ENCODE data around the gene MAGEA8. TPM values are rescaled to one million over a fixed set of nuclear protein-coding genes. Genes with fewer than 3 reads are reported as not detected.

MAGEA8 gene
- total RNA-seq, 1 experiment from 2014 or later: not detected

DNA sequence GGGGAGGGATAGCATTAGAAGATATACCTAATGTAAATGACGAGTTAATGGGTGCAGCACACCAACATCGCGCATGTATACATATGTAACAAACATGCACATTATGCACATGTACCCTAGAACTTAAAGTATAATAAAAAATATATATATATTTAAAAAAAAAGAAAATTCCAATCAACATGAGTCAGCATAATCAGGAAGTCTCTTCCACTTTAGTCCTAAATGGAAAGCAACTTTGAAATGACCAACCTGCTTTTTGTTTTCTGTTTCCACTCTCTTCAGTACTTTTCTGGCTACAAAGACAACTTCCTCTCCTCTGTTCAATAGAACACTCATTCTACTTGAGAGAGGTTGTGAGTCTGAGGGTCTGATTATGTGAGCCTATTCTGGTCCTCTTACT, 13.5 kb upstream of the MAGEA8 start:
- no peaks in the 10 kb centered on the region for H3K4me1 ChIP-seq
- H3K9me3 ChIP-seq: no peaks in the 10 kb centered on the region
- Mint-ChIP-seq H3K36me3 (ENCODE audit: insufficient read depth, unreplicated experiment) (no peaks in the 10 kb centered on the region), H3K27ac (ENCODE audit: unreplicated experiment) (no peak overlapping the region), H3K9me3 (ENCODE audit: unreplicated experiment) (peaks cover 2% of the 10 kb centered on the region), H3K27me3 (ENCODE audit: insufficient read depth, unreplicated experiment) (peaks cover 6% of the 10 kb centered on the region), H3K4me1 (ENCODE audit: low read depth, unreplicated experiment) (no peaks in the 10 kb centered on the region), H3K4me3 (ENCODE audit: unreplicated experiment) (no peak overlapping the region)
- CTCF ChIA-PET: no interaction called here
- no peak overlapping the region for H3K4me3 ChIP-seq (ENCODE audit: low read depth, low read length)
- no peak for DNase-seq
- no TSS peak for BruUV-seq (replicated peaks)
- intact Hi-C loops (cut with micrococcal nuclease; ENCODE audit: unreplicated experiment): no loop called here
- TF ChIP-seq, protein P1, sequence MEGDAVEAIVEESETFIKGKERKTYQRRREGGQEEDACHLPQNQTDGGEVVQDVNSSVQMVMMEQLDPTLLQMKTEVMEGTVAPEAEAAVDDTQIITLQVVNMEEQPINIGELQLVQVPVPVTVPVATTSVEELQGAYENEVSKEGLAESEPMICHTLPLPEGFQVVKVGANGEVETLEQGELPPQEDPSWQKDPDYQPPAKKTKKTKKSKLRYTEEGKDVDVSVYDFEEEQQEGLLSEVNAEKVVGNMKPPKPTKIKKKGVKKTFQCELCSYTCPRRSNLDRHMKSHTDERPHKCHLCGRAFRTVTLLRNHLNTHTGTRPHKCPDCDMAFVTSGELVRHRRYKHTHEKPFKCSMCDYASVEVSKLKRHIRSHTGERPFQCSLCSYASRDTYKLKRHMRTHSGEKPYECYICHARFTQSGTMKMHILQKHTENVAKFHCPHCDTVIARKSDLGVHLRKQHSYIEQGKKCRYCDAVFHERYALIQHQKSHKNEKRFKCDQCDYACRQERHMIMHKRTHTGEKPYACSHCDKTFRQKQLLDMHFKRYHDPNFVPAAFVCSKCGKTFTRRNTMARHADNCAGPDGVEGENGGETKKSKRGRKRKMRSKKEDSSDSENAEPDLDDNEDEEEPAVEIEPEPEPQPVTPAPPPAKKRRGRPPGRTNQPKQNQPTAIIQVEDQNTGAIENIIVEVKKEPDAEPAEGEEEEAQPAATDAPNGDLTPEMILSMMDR (IDR thresholded peaks at IDR 0.05; ENCODE audit: insufficient read depth in 1 of 2, low read depth in 1 of 2, low read length in 1 of 2, severe bottlenecking in 1 of 2, unreplicated experiment in 1 of 2): no peak
- POLR2A ChIA-PET: no interaction called here
- no peaks in the 10 kb centered on the region for H3K36me3 ChIP-seq (ENCODE audit: control insufficient read depth, insufficient read depth, low read length)
- no peaks in the 10 kb centered on the region for H3K27me3 ChIP-seq (replicated peaks; ENCODE audit: control insufficient read depth, insufficient read depth, low read length)

DNA sequence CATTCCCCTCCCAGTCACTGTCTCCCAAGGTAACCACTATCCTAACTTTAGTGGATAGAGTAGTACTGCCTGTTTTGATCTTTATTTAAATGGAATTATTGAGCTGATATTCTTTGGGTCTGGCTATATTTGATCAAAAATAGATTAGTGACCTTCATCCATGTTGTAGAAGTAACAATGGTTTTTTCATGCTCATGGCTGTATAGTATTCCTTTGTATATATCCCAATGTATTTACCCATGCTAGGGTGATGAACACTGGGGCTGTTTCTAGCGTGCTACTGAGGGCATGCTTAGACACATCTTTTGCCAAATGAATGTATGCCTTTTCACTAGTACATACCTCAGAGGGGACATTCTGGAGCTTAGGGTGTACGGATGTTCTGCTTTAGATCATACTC, 10.1 kb upstream of the MAGEA8 start:
- intact Hi-C loops (cut with micrococcal nuclease; ENCODE audit: unreplicated experiment): no loop called here
- no peaks in the 10 kb centered on the region for H3K4me1 ChIP-seq
- no peaks in the 10 kb centered on the region for H3K36me3 ChIP-seq (ENCODE audit: control insufficient read depth, insufficient read depth, low read length)
- H3K4me1 Mint-ChIP-seq (ENCODE audit: low read depth, unreplicated experiment): no peaks in the 10 kb centered on the region
- no peak for DNase-seq
- no peak overlapping the region for H3K27ac Mint-ChIP-seq (ENCODE audit: unreplicated experiment)
- BruUV-seq (replicated peaks): no TSS peak
- TF ChIP-seq, protein P1 (IDR thresholded peaks at IDR 0.05; ENCODE audit: insufficient read depth in 1 of 2, low read depth in 1 of 2, low read length in 1 of 2, severe bottlenecking in 1 of 2, unreplicated experiment in 1 of 2): no peak
- H3K27me3 Mint-ChIP-seq (ENCODE audit: insufficient read depth, unreplicated experiment): peaks cover 16% of the 10 kb centered on the region
- no peaks in the 10 kb centered on the region for H3K36me3 Mint-ChIP-seq (ENCODE audit: insufficient read depth, unreplicated experiment)
- CTCF ChIA-PET: interaction anchor here (1.1 kb wide), 1 partner anchor 376 kb away, joined by 3 read pairs; no protein-coding TSS in a partner anchor
- H3K27me3 ChIP-seq (replicated peaks; ENCODE audit: control insufficient read depth, insufficient read depth, low read length): no peaks in the 10 kb centered on the region
- no peak overlapping the region for H3K4me3 Mint-ChIP-seq (ENCODE audit: unreplicated experiment)
- H3K4me3 ChIP-seq (ENCODE audit: low read depth, low read length): no peak overlapping the region
- no peaks in the 10 kb centered on the region for H3K9me3 ChIP-seq
- POLR2A ChIA-PET: no interaction called here
- peaks cover 9% of the 10 kb centered on the region for H3K9me3 Mint-ChIP-seq (ENCODE audit: unreplicated experiment)

DNA sequence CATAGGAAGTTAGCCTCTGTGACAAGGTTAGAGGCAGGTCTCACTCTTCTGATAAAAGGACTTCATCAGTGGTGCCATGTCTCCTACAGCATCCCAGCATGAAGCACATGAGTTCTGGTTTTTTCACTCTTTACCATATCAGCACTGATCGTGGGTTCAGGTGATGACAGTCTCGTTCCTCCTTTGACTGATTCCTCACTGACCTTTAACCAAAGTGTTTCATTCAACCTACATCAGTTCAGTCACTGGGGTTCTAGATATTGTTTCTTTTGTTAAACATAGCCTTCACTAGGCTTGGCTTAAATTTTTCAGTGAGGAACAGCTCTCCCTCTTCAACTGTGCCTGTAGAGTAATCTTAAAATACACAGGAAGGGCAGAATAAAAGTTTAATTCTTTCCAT, 9.6 kb upstream of the MAGEA8 start:
- no peaks in the 10 kb centered on the region for H3K36me3 Mint-ChIP-seq (ENCODE audit: insufficient read depth, unreplicated experiment)
- H3K27ac Mint-ChIP-seq (ENCODE audit: unreplicated experiment): no peak overlapping the region
- TF ChIP-seq, protein P1 (IDR thresholded peaks at IDR 0.05; ENCODE audit: insufficient read depth in 1 of 2, low read depth in 1 of 2, low read length in 1 of 2, severe bottlenecking in 1 of 2, unreplicated experiment in 1 of 2): no peak
- ChIA-PET POLR2A (no interaction called here), CTCF (interaction anchor here (1.1 kb wide), 1 partner anchor 377 kb away, joined by 3 read pairs; no protein-coding TSS in a partner anchor)
- H3K9me3 ChIP-seq: no peaks in the 10 kb centered on the region
- H3K27me3 Mint-ChIP-seq (ENCODE audit: insufficient read depth, unreplicated experiment): peaks cover 14% of the 10 kb centered on the region
- DNase-seq: no peak
- no TSS peak for BruUV-seq (replicated peaks)
- peaks cover 9% of the 10 kb centered on the region for H3K9me3 Mint-ChIP-seq (ENCODE audit: unreplicated experiment)
- H3K27me3 ChIP-seq (replicated peaks; ENCODE audit: control insufficient read depth, insufficient read depth, low read length): no peaks in the 10 kb centered on the region
- no peak overlapping the region for H3K4me3 Mint-ChIP-seq (ENCODE audit: unreplicated experiment)
- intact Hi-C loops (cut with micrococcal nuclease; ENCODE audit: unreplicated experiment): no loop called here
- H3K36me3 ChIP-seq (ENCODE audit: control insufficient read depth, insufficient read depth, low read length): no peaks in the 10 kb centered on the region
- no peaks in the 10 kb centered on the region for H3K4me1 ChIP-seq
- no peak overlapping the region for H3K4me3 ChIP-seq (ENCODE audit: low read depth, low read length)
- no peaks in the 10 kb centered on the region for H3K4me1 Mint-ChIP-seq (ENCODE audit: low read depth, unreplicated experiment)

Measured in Caco-2 (cell line).